ENCODE results near the gene OTOGL.

The OTOGL gene

GRCh38 chr12:80099259-80099658 is at the start of gene OTOGL:
OTOGL (plus strand) TSS chr12:80099537; CDS start chr12:80209432, 109,895 bp downstream.
- H3K4me1 ChIP-seq: no peaks in the 10 kb centered on the region
- TF ChIP-seq Cebpa-rat (IDR thresholded peaks at IDR 0.05): no peak
- H3K36me3 ChIP-seq: no peaks in the 10 kb centered on the region
- H3K9me3 ChIP-seq (replicated peaks in 1 of 11): no peaks in the 10 kb centered on the region
- H4K20me1 ChIP-seq: no peaks in the 10 kb centered on the region
- H3K27ac ChIP-seq: no peak within 1 kb of the TSS
- H3K9ac ChIP-seq: no peak within 1 kb of the TSS
- no peak within 1 kb of the TSS for H3K4me3 ChIP-seq
- no peaks in the 10 kb centered on the region for H3K27me3 ChIP-seq
- no peak within 1 kb of the TSS for H3K4me2 ChIP-seq

- no peak for TF ChIP-seq Cebpa-rat (IDR thresholded peaks at IDR 0.05)
- Histone ChIP-seq H3K4me2 (no peak overlapping the region), H3K4me1 (no peaks in the 10 kb centered on the region), H4K20me1 (no peaks in the 10 kb centered on the region), H3K9ac (no peak overlapping the region), H3K4me3 (no peak overlapping the region), H3K36me3 (no peaks in the 10 kb centered on the region), H3K27me3 (no peaks in the 10 kb centered on the region), H3K27ac (no peak overlapping the region), H3K9me3 (replicated peaks in 1 of 11) (no peaks in the 10 kb centered on the region)
Observed at GRCh38 chr12:80050236-80050635, 49.1 kb upstream of the OTOGL start.

- no peak for TF ChIP-seq Cebpa-rat (IDR thresholded peaks at IDR 0.05)
- Histone ChIP-seq H3K4me2 (no peak overlapping the region), H4K20me1 (no peaks in the 10 kb centered on the region), H3K27me3 (no peaks in the 10 kb centered on the region), H3K9ac (no peak overlapping the region), H3K4me3 (no peak overlapping the region), H3K9me3 (replicated peaks in 1 of 11) (no peaks in the 10 kb centered on the region), H3K36me3 (no peaks in the 10 kb centered on the region), H3K27ac (no peak overlapping the region), H3K4me1 (no peaks in the 10 kb centered on the region)
Observed at GRCh38 chr12:80053051-80053790, 46.1 kb upstream of the OTOGL start.

- no peak for TF ChIP-seq Cebpa-rat (IDR thresholded peaks at IDR 0.05)
- Histone ChIP-seq H4K20me1 (no peaks in the 10 kb centered on the region), H3K4me3 (no peak overlapping the region)
Observed at GRCh38 chr12:80056232-80056631, 43.1 kb upstream of the OTOGL start.

GRCh38 chr12:80056845-80057244 is 42.5 kb upstream of the OTOGL start:
- H3K9ac ChIP-seq: no peak overlapping the region
- no peak overlapping the region for H3K4me2 ChIP-seq
- H3K27ac ChIP-seq: no peak overlapping the region
- H3K9me3 ChIP-seq (replicated peaks in 1 of 11): no peaks in the 10 kb centered on the region
- no peaks in the 10 kb centered on the region for H3K36me3 ChIP-seq
- no peaks in the 10 kb centered on the region for H3K27me3 ChIP-seq
- H3K4me3 ChIP-seq: no peak overlapping the region
- no peaks in the 10 kb centered on the region for H4K20me1 ChIP-seq
- H3K4me1 ChIP-seq: no peaks in the 10 kb centered on the region
- TF ChIP-seq Cebpa-rat (IDR thresholded peaks at IDR 0.05): no peak

More at GRCh38 chr12:80056232-80056631, 43.1 kb upstream of the OTOGL start:
- H3K27me3 ChIP-seq: no peaks in the 10 kb centered on the region
- no peaks in the 10 kb centered on the region for H3K9me3 ChIP-seq (replicated peaks in 1 of 11)
- H3K27ac ChIP-seq: no peak overlapping the region
- no peak overlapping the region for H3K9ac ChIP-seq
- H3K4me1 ChIP-seq: no peaks in the 10 kb centered on the region
- no peak overlapping the region for H3K4me2 ChIP-seq
- H3K36me3 ChIP-seq: no peaks in the 10 kb centered on the region

GRCh38 chr12:80058586-80058985 is 40.8 kb upstream of the OTOGL start:
- no peaks in the 10 kb centered on the region for H3K4me1 ChIP-seq
- TF ChIP-seq Cebpa-rat (IDR thresholded peaks at IDR 0.05): no peak
- no peaks in the 10 kb centered on the region for H3K27me3 ChIP-seq
- H3K27ac ChIP-seq: no peak overlapping the region
- no peak overlapping the region for H3K4me3 ChIP-seq
- no peak overlapping the region for H3K4me2 ChIP-seq
- no peaks in the 10 kb centered on the region for H3K9me3 ChIP-seq (replicated peaks in 1 of 11)
- no peaks in the 10 kb centered on the region for H3K36me3 ChIP-seq
- H4K20me1 ChIP-seq: no peaks in the 10 kb centered on the region
- H3K9ac ChIP-seq: no peak overlapping the region

- no peaks in the 10 kb centered on the region for H3K9me3 ChIP-seq (replicated peaks in 1 of 11)
Observed at GRCh38 chr12:80059102-80059501, 40.2 kb upstream of the OTOGL start.

GRCh38 chr12:80059875-80060274 is 39.5 kb upstream of the OTOGL start:
- Histone ChIP-seq H3K4me2 (no peak overlapping the region), H4K20me1 (no peaks in the 10 kb centered on the region), H3K4me1 (no peaks in the 10 kb centered on the region), H3K9me3 (replicated peaks in 1 of 11) (no peaks in the 10 kb centered on the region), H3K36me3 (no peaks in the 10 kb centered on the region), H3K9ac (no peak overlapping the region), H3K4me3 (no peak overlapping the region), H3K27me3 (no peaks in the 10 kb centered on the region), H3K27ac (no peak overlapping the region)
- TF ChIP-seq Cebpa-rat (IDR thresholded peaks at IDR 0.05): no peak

More at GRCh38 chr12:80059102-80059501, 40.2 kb upstream of the OTOGL start:
- H3K4me1 ChIP-seq: no peaks in the 10 kb centered on the region
- no peak overlapping the region for H3K9ac ChIP-seq
- no peak overlapping the region for H3K4me3 ChIP-seq
- H3K27ac ChIP-seq: no peak overlapping the region
- no peak overlapping the region for H3K4me2 ChIP-seq
- H3K27me3 ChIP-seq: no peaks in the 10 kb centered on the region
- no peaks in the 10 kb centered on the region for H4K20me1 ChIP-seq
- H3K36me3 ChIP-seq: no peaks in the 10 kb centered on the region
- TF ChIP-seq Cebpa-rat (IDR thresholded peaks at IDR 0.05): no peak

- Histone ChIP-seq H3K27ac (no peak overlapping the region), H3K4me2 (no peak overlapping the region), H3K4me3 (no peak overlapping the region), H3K27me3 (no peaks in the 10 kb centered on the region), H3K9me3 (replicated peaks in 1 of 11) (no peaks in the 10 kb centered on the region), H3K4me1 (no peaks in the 10 kb centered on the region), H3K9ac (no peak overlapping the region), H4K20me1 (no peaks in the 10 kb centered on the region), H3K36me3 (no peaks in the 10 kb centered on the region)
- TF ChIP-seq Cebpa-rat (IDR thresholded peaks at IDR 0.05): no peak
Observed at GRCh38 chr12:80064269-80064668, 35.1 kb upstream of the OTOGL start.

GRCh38 chr12:80064951-80065350 is 34.4 kb upstream of the OTOGL start:
- H3K4me3 ChIP-seq: no peak overlapping the region
- H4K20me1 ChIP-seq: no peaks in the 10 kb centered on the region
- TF ChIP-seq Cebpa-rat (IDR thresholded peaks at IDR 0.05): no peak
- H3K27ac ChIP-seq: no peak overlapping the region
- H3K9me3 ChIP-seq (replicated peaks in 1 of 11): no peaks in the 10 kb centered on the region
- H3K9ac ChIP-seq: no peak overlapping the region
- no peaks in the 10 kb centered on the region for H3K4me1 ChIP-seq
- no peak overlapping the region for H3K4me2 ChIP-seq
- no peaks in the 10 kb centered on the region for H3K36me3 ChIP-seq
- no peaks in the 10 kb centered on the region for H3K27me3 ChIP-seq
